ENCODE results near the gene REC114.
"Not testable (repeated sequence)": the region's sequence is repeated elsewhere in the genome, so short reads cannot be mapped to it uniquely, and the experiment has no call there.

REC114 gene

DNA sequence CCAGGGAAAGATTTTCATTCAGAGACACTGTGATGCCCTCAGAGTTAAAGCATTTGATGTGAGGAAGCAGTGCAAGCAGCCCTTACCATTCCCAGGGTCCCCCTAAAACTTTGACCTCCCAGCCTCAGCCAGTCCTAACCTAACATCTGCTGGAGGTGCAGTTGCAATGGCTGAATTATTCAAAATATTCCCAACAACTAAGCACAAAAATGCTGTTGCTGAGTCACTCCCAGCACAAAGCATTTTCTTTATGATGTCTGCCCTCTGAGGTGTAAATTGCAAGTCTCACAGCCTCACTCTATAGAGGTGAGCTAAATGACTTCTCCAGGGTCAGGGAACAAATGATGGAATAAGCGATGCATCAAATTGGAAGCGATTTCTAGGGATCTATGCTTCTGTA, 6.4 kb upstream of the REC114 start:
- ChIA-PET CTCF (interaction anchor here (0.6 kb wide), 1 partner anchor 593 kb away, joined by 5 read pairs; no protein-coding TSS in a partner anchor), POLR2A (ENCODE audit: low non-redundant PET) (no interaction called here)
- TF ChIP-seq, protein P1, sequence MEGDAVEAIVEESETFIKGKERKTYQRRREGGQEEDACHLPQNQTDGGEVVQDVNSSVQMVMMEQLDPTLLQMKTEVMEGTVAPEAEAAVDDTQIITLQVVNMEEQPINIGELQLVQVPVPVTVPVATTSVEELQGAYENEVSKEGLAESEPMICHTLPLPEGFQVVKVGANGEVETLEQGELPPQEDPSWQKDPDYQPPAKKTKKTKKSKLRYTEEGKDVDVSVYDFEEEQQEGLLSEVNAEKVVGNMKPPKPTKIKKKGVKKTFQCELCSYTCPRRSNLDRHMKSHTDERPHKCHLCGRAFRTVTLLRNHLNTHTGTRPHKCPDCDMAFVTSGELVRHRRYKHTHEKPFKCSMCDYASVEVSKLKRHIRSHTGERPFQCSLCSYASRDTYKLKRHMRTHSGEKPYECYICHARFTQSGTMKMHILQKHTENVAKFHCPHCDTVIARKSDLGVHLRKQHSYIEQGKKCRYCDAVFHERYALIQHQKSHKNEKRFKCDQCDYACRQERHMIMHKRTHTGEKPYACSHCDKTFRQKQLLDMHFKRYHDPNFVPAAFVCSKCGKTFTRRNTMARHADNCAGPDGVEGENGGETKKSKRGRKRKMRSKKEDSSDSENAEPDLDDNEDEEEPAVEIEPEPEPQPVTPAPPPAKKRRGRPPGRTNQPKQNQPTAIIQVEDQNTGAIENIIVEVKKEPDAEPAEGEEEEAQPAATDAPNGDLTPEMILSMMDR (conservative IDR thresholded peaks at IDR 0.05; ENCODE audit: low read depth): no peak

GRCh38 chr15:73437543-73438109, 5.3 kb upstream of the REC114 start:
- ChIA-PET POLR2A (ENCODE audit: low non-redundant PET) (no interaction called here), CTCF (no interaction called here)
- no peak overlapping the region for H3K27ac ChIP-seq
- DNase-seq (ENCODE audit: low spot score): no peak
- TF ChIP-seq, protein P1 (conservative IDR thresholded peaks at IDR 0.05; ENCODE audit: low read depth): no peak

More for the DNA sequence above, 6.4 kb upstream of the REC114 start:
- no peak for DNase-seq (ENCODE audit: low spot score)
- no peak overlapping the region for H3K27ac ChIP-seq

DNA sequence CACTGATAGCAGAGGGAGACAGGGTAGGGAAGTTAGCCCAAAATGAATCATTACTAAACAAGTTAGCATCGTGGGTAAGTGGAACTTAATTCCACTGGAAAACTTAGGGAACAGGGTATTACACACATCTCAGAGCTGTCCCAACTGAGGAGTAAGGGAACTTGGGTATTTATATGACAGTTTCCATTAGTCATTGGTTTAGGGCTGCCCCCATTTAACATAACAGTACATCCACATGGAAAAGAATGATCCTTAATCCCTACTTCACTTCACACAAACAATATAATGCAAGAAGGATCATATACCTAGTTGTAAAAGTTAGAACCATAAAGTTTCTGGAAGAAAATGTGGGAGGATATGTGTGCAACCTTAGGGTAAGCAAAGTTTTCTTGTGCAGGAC, 4.3 kb upstream of the REC114 start:
- ChIA-PET CTCF (no interaction called here), POLR2A (ENCODE audit: low non-redundant PET) (no interaction called here)
- TF ChIP-seq, protein P1 (conservative IDR thresholded peaks at IDR 0.05; ENCODE audit: low read depth): no peak
- no peak overlapping the region for H3K27ac ChIP-seq
- DNase-seq (ENCODE audit: low spot score): no peak

DNA sequence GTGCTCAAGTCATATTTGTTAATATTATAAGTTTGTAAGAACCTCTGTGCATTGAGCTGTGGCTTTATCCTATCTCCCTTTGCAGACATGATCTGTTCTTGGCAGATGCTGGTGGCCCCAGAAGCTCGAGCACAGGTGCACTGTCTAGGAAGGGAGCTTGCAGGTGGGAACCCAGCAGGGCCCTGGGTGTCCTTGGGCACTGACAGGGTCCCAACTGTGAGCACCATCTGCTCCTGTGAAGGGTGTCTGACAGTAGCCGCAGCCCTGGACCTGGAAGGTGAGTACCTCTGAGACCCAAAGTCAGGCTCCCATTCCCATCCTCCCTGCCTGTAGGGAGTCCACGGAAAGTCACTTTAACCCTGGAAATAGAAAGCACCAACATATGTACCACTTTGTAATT, 2.4 kb upstream of the REC114 start:
- no peak for DNase-seq (ENCODE audit: low spot score)
- POLR2A ChIA-PET (ENCODE audit: low non-redundant PET): no interaction called here
- H3K27ac ChIP-seq: no peak overlapping the region
- CTCF ChIA-PET: interaction anchor here (0.6 kb wide), 2 partner anchors 120 to 432 kb away, joined by 3 to 5 read pairs; no protein-coding TSS in a partner anchor
- TF ChIP-seq, protein P1 (conservative IDR thresholded peaks at IDR 0.05; ENCODE audit: low read depth): no peak

GRCh38 chr15:73442421-73442820, 543 bp upstream of the REC114 start:
- CTCF ChIA-PET: no interaction called here

GRCh38 chr15:73447471-73447870, 4.5 kb downstream of the REC114 start:
- H3K27ac ChIP-seq; DNase-seq (ENCODE audit: low spot score); POLR2A ChIA-PET (ENCODE audit: low non-redundant PET); CTCF ChIA-PET: not testable (repeated sequence)

More at GRCh38 chr15:73442421-73442820, 543 bp upstream of the REC114 start:
- TF ChIP-seq, protein P1 (conservative IDR thresholded peaks at IDR 0.05; ENCODE audit: low read depth): no peak
- POLR2A ChIA-PET (ENCODE audit: low non-redundant PET): no interaction called here
- no peak overlapping the region for H3K27ac ChIP-seq
- DNase-seq (ENCODE audit: low spot score): no peak

DNA sequence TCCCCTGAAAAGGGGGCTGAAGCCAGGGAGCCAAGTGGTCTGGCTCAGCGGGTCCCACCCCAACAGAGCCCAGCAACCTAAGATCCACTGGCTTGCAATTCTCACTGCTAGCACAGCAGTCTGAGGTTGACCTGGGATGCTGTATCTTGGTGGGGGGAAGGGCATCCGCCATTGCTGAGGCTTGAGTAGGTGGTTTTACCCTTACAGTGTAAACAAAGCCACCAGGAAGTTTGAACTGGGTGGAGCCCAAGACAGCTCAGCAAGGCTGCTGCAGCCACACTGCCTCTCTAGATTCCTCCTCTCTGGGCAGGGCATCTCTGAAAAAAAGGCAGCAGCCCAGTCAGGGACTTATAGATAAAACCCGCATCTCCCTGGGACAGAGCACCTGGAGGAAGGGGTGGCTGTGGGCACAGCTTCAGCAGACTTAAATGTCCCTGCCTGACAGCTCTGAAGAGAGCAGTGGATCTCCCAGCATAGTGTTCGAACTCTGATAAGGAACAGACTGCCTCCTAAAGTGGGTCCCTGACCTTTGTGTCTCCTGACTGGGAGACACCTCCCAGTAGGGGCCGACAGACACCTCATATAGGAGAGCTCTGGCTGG, 5.3 kb downstream of the REC114 start:
- POLR2A ChIA-PET (ENCODE audit: low non-redundant PET); DNase-seq (ENCODE audit: low spot score); H3K27ac ChIP-seq: not testable (repeated sequence)
- CTCF ChIA-PET: interaction anchor here (0.6 kb wide), 1 partner anchor 30 kb away, joined by 5 read pairs; no protein-coding TSS in a partner anchor

- POLR2A ChIA-PET (ENCODE audit: low non-redundant PET); H3K27ac ChIP-seq; DNase-seq (ENCODE audit: low spot score); CTCF ChIA-PET: not testable (repeated sequence)
Measured at GRCh38 chr15:73449980-73450379, 7.0 kb downstream of the REC114 start.
